ENCODE measurements around the gene VSNL1.

GRCh38 chr2:17674817-17675216 is 134.3 kb downstream of the VSNL1 start:
- TF ChIP-seq CTCF (IDR thresholded peaks at IDR 0.05) (no peak), POLR2A (IDR thresholded peaks at IDR 0.05) (no peak)
